ENCODE measurements around the gene REG1A. TPM values are rescaled to one million over a fixed set of nuclear protein-coding genes. Genes with fewer than 3 reads are reported as not detected.

Gene REG1A
- total and polyA plus RNA-seq, 2 experiments from 2014 or later, result not detected

GRCh38 chr2:79116997-79117928, 3.0 kb upstream of the REG1A start:
- Histone ChIP-seq H3K4me2 (ENCODE audit: unreplicated experiment) (no peak overlapping the region), H3K9me2 (ENCODE audit: insufficient read depth) (no peaks in the 10 kb centered on the region), H3K27me3 (replicated peaks; ENCODE audit: insufficient read depth) (no peaks in the 10 kb centered on the region), H3K9ac (no peak overlapping the region), H3K9me3 (ENCODE audit: low read depth) (no peaks in the 10 kb centered on the region), H3K4me3 (no peak overlapping the region), H3K27ac (no peak overlapping the region), H3K36me3 (ENCODE audit: low read depth) (no peaks in the 10 kb centered on the region), H3F3A (ENCODE audit: insufficient read depth) (no peaks in the 10 kb centered on the region), H3K4me1 (ENCODE audit: insufficient read depth) (no peaks in the 10 kb centered on the region), H2AFZ (no peak overlapping the region), H3K79me2 (ENCODE audit: insufficient read depth) (no peaks in the 10 kb centered on the region), H4K20me1 (ENCODE audit: insufficient read depth) (no peaks in the 10 kb centered on the region)
- 2% methylated on average over 2 of the region's 2 CpGs for WGBS, 2 experiments (ENCODE audit: low coverage in 1 of 2, low lambda C conversion rate in 2 of 2, missing lambda C conversion rate in 2 of 2)
- in situ Hi-C loops (cut with MboI), result no loop called here
- no peak for TF ChIP-seq EZH2 (IDR thresholded peaks at IDR 0.05; ENCODE audit: insufficient read depth, poor library complexity, severe bottlenecking)
- TF ChIP-seq EZH2phosphoT487 (IDR thresholded peaks at IDR 0.05; ENCODE audit: insufficient read depth, low read depth), result no peak
- no peak for DNase-seq

- Histone ChIP-seq H3K4me3 (no peak overlapping the region), H3K9ac (no peak overlapping the region), H3K36me3 (ENCODE audit: low read depth) (no peaks in the 10 kb centered on the region), H3K27ac (no peak overlapping the region), H3F3A (ENCODE audit: insufficient read depth) (no peaks in the 10 kb centered on the region), H3K79me2 (ENCODE audit: insufficient read depth) (no peaks in the 10 kb centered on the region), H4K20me1 (ENCODE audit: insufficient read depth) (no peaks in the 10 kb centered on the region), H3K4me2 (ENCODE audit: unreplicated experiment) (no peak overlapping the region), H2AFZ (no peak overlapping the region), H3K27me3 (replicated peaks; ENCODE audit: insufficient read depth) (no peaks in the 10 kb centered on the region), H3K9me3 (ENCODE audit: low read depth) (no peaks in the 10 kb centered on the region), H3K9me2 (ENCODE audit: insufficient read depth) (no peaks in the 10 kb centered on the region), H3K4me1 (ENCODE audit: insufficient read depth) (no peaks in the 10 kb centered on the region)
- DNase-seq, result no peak
- in situ Hi-C loops (cut with MboI), result no loop called here
- TF ChIP-seq EZH2phosphoT487 (IDR thresholded peaks at IDR 0.05; ENCODE audit: insufficient read depth, low read depth) (no peak), EZH2 (IDR thresholded peaks at IDR 0.05; ENCODE audit: insufficient read depth, poor library complexity, severe bottlenecking) (no peak)
- 14 to 25% methylated on average over 2 of the region's 2 CpGs for WGBS, 2 experiments (ENCODE audit: low coverage in 1 of 2, low lambda C conversion rate in 2 of 2, missing lambda C conversion rate in 2 of 2)
Observed at GRCh38 chr2:79122676-79123075, 2.4 kb downstream of the REG1A start.

GRCh38 chr2:79124907-79125720, 4.8 kb downstream of the REG1A start:
- Histone ChIP-seq H3K27me3 (replicated peaks; ENCODE audit: insufficient read depth) (no peaks in the 10 kb centered on the region), H4K20me1 (ENCODE audit: insufficient read depth) (no peaks in the 10 kb centered on the region), H3K4me2 (ENCODE audit: unreplicated experiment) (no peak overlapping the region), H3F3A (ENCODE audit: insufficient read depth) (no peaks in the 10 kb centered on the region), H3K79me2 (ENCODE audit: insufficient read depth) (no peaks in the 10 kb centered on the region), H3K9ac (no peak overlapping the region), H3K4me1 (ENCODE audit: insufficient read depth) (no peaks in the 10 kb centered on the region), H3K36me3 (ENCODE audit: low read depth) (no peaks in the 10 kb centered on the region), H3K27ac (no peak overlapping the region), H2AFZ (no peak overlapping the region), H3K9me2 (ENCODE audit: insufficient read depth) (no peaks in the 10 kb centered on the region), H3K4me3 (no peak overlapping the region), H3K9me3 (ENCODE audit: low read depth) (no peaks in the 10 kb centered on the region)
- no peak for TF ChIP-seq EZH2phosphoT487 (IDR thresholded peaks at IDR 0.05; ENCODE audit: insufficient read depth, low read depth)
- TF ChIP-seq EZH2 (IDR thresholded peaks at IDR 0.05; ENCODE audit: insufficient read depth, poor library complexity, severe bottlenecking), result no peak
- in situ Hi-C loops (cut with MboI), result no loop called here
- no peak for DNase-seq
- WGBS, 2 experiments (ENCODE audit: low coverage in 1 of 2, low lambda C conversion rate in 2 of 2, missing lambda C conversion rate in 2 of 2), result 16 to 23% methylated on average over 9 of the region's 9 CpGs

GRCh38 chr2:79125721-79125985, 5.4 kb downstream of the REG1A start:
- Histone ChIP-seq H3K9ac (no peak overlapping the region), H2AFZ (no peak overlapping the region), H3K79me2 (ENCODE audit: insufficient read depth) (no peaks in the 10 kb centered on the region), H3K36me3 (ENCODE audit: low read depth) (no peaks in the 10 kb centered on the region), H3K4me2 (ENCODE audit: unreplicated experiment) (no peak overlapping the region), H3K4me3 (no peak overlapping the region), H3K27me3 (replicated peaks; ENCODE audit: insufficient read depth) (no peaks in the 10 kb centered on the region), H3K27ac (no peak overlapping the region), H3K4me1 (ENCODE audit: insufficient read depth) (no peaks in the 10 kb centered on the region), H3K9me2 (ENCODE audit: insufficient read depth) (no peaks in the 10 kb centered on the region), H3K9me3 (ENCODE audit: low read depth) (no peaks in the 10 kb centered on the region), H3F3A (ENCODE audit: insufficient read depth) (no peaks in the 10 kb centered on the region), H4K20me1 (ENCODE audit: insufficient read depth) (no peaks in the 10 kb centered on the region)
- TF ChIP-seq EZH2phosphoT487 (IDR thresholded peaks at IDR 0.05; ENCODE audit: insufficient read depth, low read depth) (no peak), EZH2 (IDR thresholded peaks at IDR 0.05; ENCODE audit: insufficient read depth, poor library complexity, severe bottlenecking) (no peak)
- 0 to 7% methylated on average over 3 of the region's 3 CpGs for WGBS, 2 experiments (ENCODE audit: low coverage in 1 of 2, low lambda C conversion rate in 2 of 2, missing lambda C conversion rate in 2 of 2)
- in situ Hi-C loops (cut with MboI), result no loop called here
- DNase-seq, result no peak

Data from GM23248 (cell line).